NOMO-1 (cell line): Measurements from ENCODE around the gene TIMP4.

Experiments used
- DNase-seq, 2 experiments: peaks; one replicate each; lab custom pipeline; 2025; ENCODE audit not compliant: unreplicated experiment in 2 of 2; lab: John Stamatoyannopoulos, UW

The TIMP4 gene

GRCh38 chr3:12148183-12148940 lies 10.3 kb downstream of the TIMP4 start:
- DNase-seq: no peak

- no peak for DNase-seq
Measured at GRCh38 chr3:12147049-12147780, 11.5 kb downstream of the TIMP4 start.

- no peak for DNase-seq
Measured at GRCh38 chr3:12143949-12144504, 14.7 kb downstream of the TIMP4 start.

- no peak for DNase-seq
Measured at GRCh38 chr3:12142476-12142875, 16.2 kb downstream of the TIMP4 start.

GRCh38 chr3:12141350-12141749 lies 17.4 kb downstream of the TIMP4 start:
- DNase-seq: peak in 1 of 2 experiments; percentile 54

GRCh38 chr3:12139111-12139511 lies 19.6 kb downstream of the TIMP4 start:
- peak; percentile 17 to 56 for DNase-seq

GRCh38 chr3:12138044-12138443 lies 20.7 kb downstream of the TIMP4 start:
- peak; percentile 32 to 44 for DNase-seq

- no peak for DNase-seq
Measured at GRCh38 chr3:12136371-12136770, 22.3 kb downstream of the TIMP4 start.

- peak; percentile 59 to 66 for DNase-seq
Measured at GRCh38 chr3:12135029-12135657, 23.6 kb downstream of the TIMP4 start.

GRCh38 chr3:12132881-12133280 lies 25.8 kb downstream of the TIMP4 start:
- DNase-seq: no peak

- no peak for DNase-seq
Measured at GRCh38 chr3:12131351-12132090, 27.2 kb downstream of the TIMP4 start.

GRCh38 chr3:12127391-12127790 lies 31.3 kb downstream of the TIMP4 start:
- DNase-seq: no peak

- no peak for DNase-seq
Measured at GRCh38 chr3:12125772-12126171, 32.9 kb downstream of the TIMP4 start.

GRCh38 chr3:12121466-12121865 lies 37.2 kb downstream of the TIMP4 start:
- no peak for DNase-seq

- DNase-seq: no peak
Measured at GRCh38 chr3:12120374-12121140, 38.2 kb downstream of the TIMP4 start.

- DNase-seq: no peak
Measured at GRCh38 chr3:12117473-12117872, 41.2 kb downstream of the TIMP4 start.

- no peak for DNase-seq
Measured at GRCh38 chr3:12116870-12117269, 41.8 kb downstream of the TIMP4 start.

GRCh38 chr3:12115849-12116248 lies 42.9 kb downstream of the TIMP4 start:
- no peak for DNase-seq

- DNase-seq: no peak
Measured at GRCh38 chr3:12115104-12115503, 43.6 kb downstream of the TIMP4 start.

- DNase-seq: no peak
Measured at GRCh38 chr3:12114251-12114650, 44.5 kb downstream of the TIMP4 start.
